Fibroblast of lung (primary cell): Measurements from ENCODE around the gene DICER1.

Experiments used
- CTCF ChIP-seq, 2 donors: IDR thresholded peaks in 1 of 2; conservative IDR thresholded peaks in 1 of 2; 1 replicate in 1 of 2; 2 replicates in 1 of 2; pipeline ENCODE4 v1.5.1; 2011 to 2012; ENCODE audit warnings: low read length in 2 of 2, control low read depth in 1 of 2, inconsistent platforms in 1 of 2, low read depth in 1 of 2, mild to moderate bottlenecking in 1 of 2
- EZH2 ChIP-seq: IDR thresholded peaks from 2 replicates; pipeline ENCODE4 v1.5.1; 2012; ENCODE audit warnings: low read length, control low read depth, mild to moderate bottlenecking; ENCODE audit errors: missing control alignments

GRCh38 chr14:95111507-95112164 lies 45.7 kb downstream of the DICER1 start:
- TF ChIP-seq CTCF (conservative IDR thresholded peaks at IDR 0.05 in 1 of 2, IDR thresholded peaks at IDR 0.05 in 1 of 2; ENCODE audit: low read depth in 1 of 2, low read length in 2 of 2), result no peak
- no peak for TF ChIP-seq EZH2
